RPMI7951 (cell line): ENCODE results near the gene FSD1. TPM values are rescaled to one million over a fixed set of nuclear protein-coding genes. Genes with fewer than 3 reads are reported as not detected.
"Not testable (repeated sequence)": the region's sequence is repeated elsewhere in the genome, so short reads cannot be mapped to it uniquely, and the experiment has no call there.

Source experiments
- DNase-seq: peaks from one replicate; pipeline ENCODE4 v3.0.0-alpha.2; 2012; ENCODE audit warnings: low read depth
- total RNA-seq: library from RNA; depleted of rRNA; stranded (reverse); fragments of >200 nt; shearing (Covaris generic); gene quantifications from 2 replicates; pipeline ENCODE4 v1.2.3, GENCODE V29; 2014; rRNA removed

The FSD1 gene
- 9.7 and 11.3 TPM in 2 replicates for total RNA-seq

- DNase-seq: peak; percentile 62
Measured at GRCh38 chr19:4304538-4305256, at the start of gene FSD1. Gene FSD1 (plus strand): TSS chr19:4304598. CDS start chr19:4304747, 149 bp downstream.

GRCh38 chr19:4256563-4256962, 47.8 kb upstream of the FSD1 start:
- no peak for DNase-seq

- DNase-seq: no peak
Measured at GRCh38 chr19:4257025-4257424, 47.4 kb upstream of the FSD1 start.

- DNase-seq: no peak
Measured at GRCh38 chr19:4258181-4258580, 46.2 kb upstream of the FSD1 start.

- no peak for DNase-seq
Measured at GRCh38 chr19:4260613-4261191, 43.7 kb upstream of the FSD1 start.

GRCh38 chr19:4264812-4265211, 39.6 kb upstream of the FSD1 start:
- no peak for DNase-seq

- no peak for DNase-seq
Measured at GRCh38 chr19:4266253-4267000, 38.0 kb upstream of the FSD1 start.

GRCh38 chr19:4267101-4267900, 37.1 kb upstream of the FSD1 start:
- peak; percentile 62 for DNase-seq

- DNase-seq: no peak
Measured at GRCh38 chr19:4267901-4268815, 36.2 kb upstream of the FSD1 start.

GRCh38 chr19:4268816-4269430, 35.5 kb upstream of the FSD1 start:
- DNase-seq: no peak

- DNase-seq: no peak
Measured at GRCh38 chr19:4272894-4273293, 31.5 kb upstream of the FSD1 start.

GRCh38 chr19:4274321-4274686, 30.1 kb upstream of the FSD1 start:
- DNase-seq: not testable (repeated sequence)

GRCh38 chr19:4277191-4277696, 27.2 kb upstream of the FSD1 start:
- no peak for DNase-seq

- DNase-seq: no peak
Measured at GRCh38 chr19:4278010-4278409, 26.4 kb upstream of the FSD1 start.

- DNase-seq: no peak
Measured at GRCh38 chr19:4278419-4279266, 25.8 kb upstream of the FSD1 start, which contains the start of gene SHD. Gene SHD (plus strand): TSS chr19:4279266. CDS start chr19:4280064, 798 bp downstream.

- no peak for DNase-seq
Measured at GRCh38 chr19:4279267-4279529, 25.2 kb upstream of the FSD1 start.

- DNase-seq: no peak
Measured at GRCh38 chr19:4279530-4280422, 24.6 kb upstream of the FSD1 start.

- DNase-seq: no peak
Measured at GRCh38 chr19:4284176-4284958, 20.0 kb upstream of the FSD1 start.
